Measurements from ENCODE around the gene XRCC5.

The XRCC5 gene

DNA sequence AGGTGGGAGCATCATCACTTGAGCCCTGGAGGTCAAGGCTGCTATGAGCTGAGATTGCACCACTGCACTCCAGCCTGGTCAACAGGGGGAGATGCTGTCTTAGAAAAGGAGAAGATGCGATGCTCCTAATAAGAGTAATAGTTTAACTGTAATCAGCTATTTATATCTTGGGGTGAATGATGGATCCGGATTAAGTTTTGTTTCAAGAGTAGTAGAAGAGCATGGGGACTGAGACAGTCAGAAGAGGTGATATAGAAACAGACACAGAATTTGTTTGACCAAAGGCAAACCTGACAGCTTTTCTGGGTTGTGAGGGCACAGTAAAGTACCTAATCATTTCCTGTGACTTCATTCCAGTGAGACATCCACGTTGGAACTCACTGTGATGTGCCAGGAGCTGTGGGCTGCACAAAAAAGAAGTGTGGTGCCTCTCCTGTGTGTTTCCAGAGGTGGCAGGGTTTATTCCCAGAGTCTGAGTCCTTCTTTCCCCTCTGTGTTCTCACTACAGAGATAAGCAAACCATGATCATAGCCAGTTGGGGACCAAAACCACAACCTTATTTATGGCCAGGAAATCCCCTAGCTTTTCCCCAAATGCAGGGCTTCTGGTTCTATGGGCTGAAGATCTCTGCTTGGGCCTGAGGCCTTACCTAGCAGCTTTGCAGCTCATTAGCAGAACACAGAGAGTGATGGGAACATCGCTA, 113.7 kb downstream of the XRCC5 start:
- TF ChIP-seq, protein P1, sequence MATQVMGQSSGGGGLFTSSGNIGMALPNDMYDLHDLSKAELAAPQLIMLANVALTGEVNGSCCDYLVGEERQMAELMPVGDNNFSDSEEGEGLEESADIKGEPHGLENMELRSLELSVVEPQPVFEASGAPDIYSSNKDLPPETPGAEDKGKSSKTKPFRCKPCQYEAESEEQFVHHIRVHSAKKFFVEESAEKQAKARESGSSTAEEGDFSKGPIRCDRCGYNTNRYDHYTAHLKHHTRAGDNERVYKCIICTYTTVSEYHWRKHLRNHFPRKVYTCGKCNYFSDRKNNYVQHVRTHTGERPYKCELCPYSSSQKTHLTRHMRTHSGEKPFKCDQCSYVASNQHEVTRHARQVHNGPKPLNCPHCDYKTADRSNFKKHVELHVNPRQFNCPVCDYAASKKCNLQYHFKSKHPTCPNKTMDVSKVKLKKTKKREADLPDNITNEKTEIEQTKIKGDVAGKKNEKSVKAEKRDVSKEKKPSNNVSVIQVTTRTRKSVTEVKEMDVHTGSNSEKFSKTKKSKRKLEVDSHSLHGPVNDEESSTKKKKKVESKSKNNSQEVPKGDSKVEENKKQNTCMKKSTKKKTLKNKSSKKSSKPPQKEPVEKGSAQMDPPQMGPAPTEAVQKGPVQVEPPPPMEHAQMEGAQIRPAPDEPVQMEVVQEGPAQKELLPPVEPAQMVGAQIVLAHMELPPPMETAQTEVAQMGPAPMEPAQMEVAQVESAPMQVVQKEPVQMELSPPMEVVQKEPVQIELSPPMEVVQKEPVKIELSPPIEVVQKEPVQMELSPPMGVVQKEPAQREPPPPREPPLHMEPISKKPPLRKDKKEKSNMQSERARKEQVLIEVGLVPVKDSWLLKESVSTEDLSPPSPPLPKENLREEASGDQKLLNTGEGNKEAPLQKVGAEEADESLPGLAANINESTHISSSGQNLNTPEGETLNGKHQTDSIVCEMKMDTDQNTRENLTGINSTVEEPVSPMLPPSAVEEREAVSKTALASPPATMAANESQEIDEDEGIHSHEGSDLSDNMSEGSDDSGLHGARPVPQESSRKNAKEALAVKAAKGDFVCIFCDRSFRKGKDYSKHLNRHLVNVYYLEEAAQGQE (IDR thresholded peaks at IDR 0.05; ENCODE audit: insufficient read depth in 1 of 2, low read depth in 2 of 2, low read length in 2 of 2) = no peak
- TF ChIP-seq FOXP2 (optimal IDR thresholded peaks at IDR 0.05; ENCODE audit: borderline replicate concordance, extremely low read depth, extremely low read length, insufficient read depth) (no peak), POLR2AphosphoS5 (IDR thresholded peaks at IDR 0.05; ENCODE audit: low read depth, low read length) (no peak), SIN3A (IDR thresholded peaks at IDR 0.05; ENCODE audit: borderline replicate concordance, insufficient read depth, low read length) (no peak), TAF1 (IDR thresholded peaks at IDR 0.05; ENCODE audit: borderline replicate concordance, insufficient read depth, low read length) (no peak)

DNA sequence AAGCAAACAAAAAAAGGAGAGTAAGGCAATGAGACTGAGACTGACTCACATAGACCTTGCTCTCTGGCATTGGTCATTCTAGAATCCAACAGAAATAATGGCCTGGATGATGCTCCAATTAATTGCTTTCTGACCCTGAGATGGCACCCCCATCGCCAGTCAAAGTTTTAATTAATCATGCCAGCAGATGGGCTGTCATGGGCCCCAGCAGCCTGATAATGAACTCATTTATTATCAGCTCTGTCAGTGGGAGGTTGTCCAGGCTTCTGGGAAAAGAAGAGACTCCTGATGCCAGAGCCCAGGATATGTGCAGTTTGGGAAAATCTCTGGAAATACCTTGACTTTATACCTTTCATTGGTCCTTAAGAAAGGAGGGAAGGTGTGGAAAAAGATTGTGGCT, 115.2 kb downstream of the XRCC5 start:
- TF ChIP-seq, protein P1 (IDR thresholded peaks at IDR 0.05; ENCODE audit: insufficient read depth in 1 of 2, low read depth in 2 of 2, low read length in 2 of 2) = no peak
- TF ChIP-seq FOXP2 (optimal IDR thresholded peaks at IDR 0.05; ENCODE audit: borderline replicate concordance, extremely low read depth, extremely low read length, insufficient read depth) (no peak), TAF1 (IDR thresholded peaks at IDR 0.05; ENCODE audit: borderline replicate concordance, insufficient read depth, low read length) (no peak), POLR2AphosphoS5 (IDR thresholded peaks at IDR 0.05; ENCODE audit: low read depth, low read length) (no peak), SIN3A (IDR thresholded peaks at IDR 0.05; ENCODE audit: borderline replicate concordance, insufficient read depth, low read length) (no peak)

DNA sequence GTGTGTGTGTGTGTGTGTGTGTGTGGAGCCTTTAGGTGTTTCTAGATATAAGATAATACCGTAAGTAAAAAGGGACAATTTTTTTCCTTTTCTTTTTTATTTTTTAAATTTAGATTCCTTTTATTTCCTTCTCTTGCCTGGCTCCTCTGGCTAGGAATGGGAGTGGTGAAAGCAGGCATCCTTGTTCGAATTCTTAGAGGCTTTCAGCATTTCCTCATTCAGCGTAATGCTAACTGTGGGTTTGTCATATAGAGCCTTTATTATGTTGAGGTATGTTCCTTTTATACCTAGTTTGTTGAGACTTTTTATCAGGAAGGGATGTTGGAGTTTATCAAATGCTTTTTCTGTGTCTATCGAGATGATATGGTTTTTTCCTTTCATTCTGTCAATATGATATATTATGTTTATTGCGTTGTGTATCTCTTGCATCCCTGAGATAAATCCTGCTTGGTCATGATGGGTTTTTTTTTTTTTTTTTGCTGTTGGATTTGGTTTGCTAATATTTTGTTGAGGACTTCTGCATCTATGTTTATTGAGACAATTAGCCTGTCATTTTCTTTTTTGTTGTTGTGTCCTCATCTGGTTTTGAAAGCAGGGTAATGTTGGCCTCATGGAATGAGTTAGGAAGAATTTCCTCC, 120.2 kb downstream of the XRCC5 start:
- no peak for TF ChIP-seq POLR2AphosphoS5 (IDR thresholded peaks at IDR 0.05; ENCODE audit: low read depth, low read length)
- TF ChIP-seq, protein P1 (IDR thresholded peaks at IDR 0.05; ENCODE audit: insufficient read depth in 1 of 2, low read depth in 2 of 2, low read length in 2 of 2) = no peak
- no peak for TF ChIP-seq FOXP2 (optimal IDR thresholded peaks at IDR 0.05; ENCODE audit: borderline replicate concordance, extremely low read depth, extremely low read length, insufficient read depth)
- no peak for TF ChIP-seq TAF1 (IDR thresholded peaks at IDR 0.05; ENCODE audit: borderline replicate concordance, insufficient read depth, low read length)
- TF ChIP-seq SIN3A (IDR thresholded peaks at IDR 0.05; ENCODE audit: borderline replicate concordance, insufficient read depth, low read length) = no peak

DNA sequence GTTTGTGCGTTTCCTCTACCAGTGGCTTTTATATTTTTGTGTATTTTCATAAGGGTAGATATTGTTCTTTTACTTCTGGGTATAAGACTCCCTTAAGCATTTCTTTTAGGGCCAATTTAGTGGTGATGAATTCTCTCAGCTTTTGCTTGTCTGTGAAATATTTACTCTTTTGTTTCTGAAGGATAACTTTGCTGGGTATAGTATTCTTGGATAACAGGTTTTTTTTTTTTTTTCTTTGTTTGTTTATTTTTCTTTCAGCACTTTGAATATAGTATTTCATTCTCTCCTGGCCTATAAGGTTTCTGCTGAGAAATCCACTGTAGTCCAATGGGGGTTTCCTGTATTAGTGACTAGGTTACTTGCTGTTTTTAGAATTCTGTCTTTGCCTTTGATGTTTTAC, 122.7 kb downstream of the XRCC5 start:
- TF ChIP-seq TAF1 (IDR thresholded peaks at IDR 0.05; ENCODE audit: borderline replicate concordance, insufficient read depth, low read length) (no peak), SIN3A (IDR thresholded peaks at IDR 0.05; ENCODE audit: borderline replicate concordance, insufficient read depth, low read length) (no peak), FOXP2 (optimal IDR thresholded peaks at IDR 0.05; ENCODE audit: borderline replicate concordance, extremely low read depth, extremely low read length, insufficient read depth) (no peak), POLR2AphosphoS5 (IDR thresholded peaks at IDR 0.05; ENCODE audit: low read depth, low read length) (no peak)
- TF ChIP-seq, protein P1 (IDR thresholded peaks at IDR 0.05; ENCODE audit: insufficient read depth in 1 of 2, low read depth in 2 of 2, low read length in 2 of 2) = no peak

Data from PFSK-1 (cell line).